A549 (cell line): ENCODE results near the gene GSTA4. TPM values are rescaled to one million over a fixed set of nuclear protein-coding genes. Genes with fewer than 3 reads are reported as not detected.

Source experiments
- ATAC-seq, 2 experiments: fragments of 200-7000 bp in 1 of 2; fragments of >200 bp in 1 of 2; cut with Nextera tagmentation in 1 of 2; cut with Tn5 transposase in 1 of 2; 3 replicates each; pipeline versions ENCODE4 v1.8.0 to v1.9.1; 2018 to 2020; ENCODE audit warnings: mild to moderate bottlenecking in 1 of 2, moderate library complexity in 1 of 2
- CTCF ChIA-PET: fragments of 300-600 bp; sonication (Branson Sonifier 250); formaldehyde crosslinking; extraction: SDS; loops from one replicate; lab custom pipeline; 2021; ENCODE audit warnings: antibody characterized with exemption, inconsistent platforms; lab: Yijun Ruan, JAX
- POLR2A ChIA-PET: fragments of 350-600 bp; formaldehyde crosslinking; extraction: SDS; loops from one replicate; lab custom pipeline; 2021; ENCODE audit warnings: antibody characterized with exemption, inconsistent platforms; lab: Yijun Ruan, JAX
- DNase-seq, 2 experiments: peaks; one replicate each; pipeline versions ENCODE4 v3.0.0 to v3.0.0-alpha.2; 2011 to 2016; ENCODE audit warnings: low read depth in 1 of 2, low spot score in 1 of 2
- FAIRE-seq: peaks from 2 replicates; lab custom pipeline; 2011; peaks lifted over from hg19 to GRCh38; lab: Jason Lieb, UNC
- H3K27ac ChIP-seq, 2 experiments: fragments of >200 bp; sonication (Bioruptor Twin); formaldehyde crosslinking; 3 replicates each; pipeline ENCODE4 v1.5.1; 2016 to 2017
- H3K4me1 ChIP-seq: fragments of >200 bp; sonication (Bioruptor Twin); formaldehyde crosslinking; 3 replicates; pipeline ENCODE4 v1.6.1; 2016
- H3K4me2 ChIP-seq: fragments of >200 bp; sonication (Bioruptor Twin); formaldehyde crosslinking; 3 replicates; pipeline ENCODE4 v1.6.1; 2016
- H3K4me3 ChIP-seq: fragments of >200 bp; sonication (Bioruptor Twin); formaldehyde crosslinking; 3 replicates; pipeline ENCODE4 v1.5.1; 2016
- H3K9me3 ChIP-seq: fragments of >200 bp; sonication (Bioruptor Twin); formaldehyde crosslinking; 3 replicates; pipeline ENCODE4 v1.6.1; 2016
- BCL3 ChIP-seq: fragments of >200 bp; sonication (Bioruptor Twin); formaldehyde crosslinking; IDR thresholded peaks from 3 replicates; pipeline ENCODE4 v1.6.1; 2016
- EHMT2 ChIP-seq: fragments of 200-600 bp; sonication (generic); IDR thresholded peaks from 2 replicates; pipeline ENCODE4 v1.6.1; 2016; ENCODE audit warnings: antibody characterized with exemption, low read depth, mild to moderate bottlenecking, moderate library complexity
- ELK1 ChIP-seq: fragments of 150-350 bp; IDR thresholded peaks from 2 replicates; pipeline ENCODE4 v1.6.1; 2014; ENCODE audit warnings: low read depth, mild to moderate bottlenecking, low read length
- EP300 ChIP-seq, 2 experiments: fragments of >200 bp; sonication (Bioruptor Twin); formaldehyde crosslinking; IDR thresholded peaks; 2 replicates in 1 of 2; 3 replicates in 1 of 2; pipeline ENCODE4 v1.6.1; 2016 to 2017
- ESRRA ChIP-seq: fragments of 150-350 bp; IDR thresholded peaks from 2 replicates; pipeline ENCODE4 v1.6.1; 2014; ENCODE audit warnings: mild to moderate bottlenecking, low read length, borderline replicate concordance
- FOXS1 ChIP-seq: fragments of 250-450 bp; sonication (Bioruptor Pico); IDR thresholded peaks from 2 replicates; pipeline ENCODE4 v1.5.0; 2020; ENCODE audit warnings: mild to moderate bottlenecking, moderate library complexity
- HES2 ChIP-seq: fragments of >200 bp; sonication (Bioruptor Twin); formaldehyde crosslinking; IDR thresholded peaks from 2 replicates; pipeline ENCODE4 v1.6.1; 2016
- HOXB5 ChIP-seq: fragments of 250-450 bp; sonication (Bioruptor Pico); IDR thresholded peaks from 2 replicates; pipeline ENCODE4 v1.5.0; 2020; ENCODE audit warnings: mild to moderate bottlenecking, moderate library complexity
- KDM1A ChIP-seq: fragments of 200-600 bp; sonication (generic); IDR thresholded peaks from 2 replicates; pipeline ENCODE4 v1.6.1; 2016; ENCODE audit warnings: low read depth, mild to moderate bottlenecking
- MAZ ChIP-seq: fragments of 150-350 bp; IDR thresholded peaks from 2 replicates; pipeline ENCODE4 v1.6.1; 2014; ENCODE audit warnings: antibody characterized with exemption, low read depth, low read length, borderline replicate concordance
- MYC ChIP-seq: IDR thresholded peaks from 2 replicates; pipeline ENCODE4 v1.6.1; 2012; ENCODE audit warnings: mild to moderate bottlenecking, inconsistent platforms, low read length, improper control_type of control experiment, borderline replicate concordance
- NFE2L2 ChIP-seq: fragments of 150-350 bp; conservative IDR thresholded peaks from 2 replicates; pipeline ENCODE4 v1.6.1; 2014; ENCODE audit warnings: low read length
- NPAS2 ChIP-seq: fragments of 250-450 bp; sonication (Bioruptor Pico); IDR thresholded peaks from 2 replicates; pipeline ENCODE4 v1.8.0; 2022; ENCODE audit warnings: mild to moderate bottlenecking, moderate library complexity, borderline replicate concordance
- RFX5 ChIP-seq: fragments of 450-650 bp; IDR thresholded peaks from 2 replicates; pipeline ENCODE4 v1.7.1; 2014; ENCODE audit warnings: antibody characterized with exemption, mild to moderate bottlenecking, moderate library complexity
- SMC3 ChIP-seq: fragments of >200 bp; sonication (Bioruptor Twin); formaldehyde crosslinking; IDR thresholded peaks from 3 replicates; pipeline ENCODE4 v1.6.1; 2018; ENCODE audit warnings: inconsistent platforms
- TFCP2L1 ChIP-seq: fragments of 250-450 bp; sonication (Bioruptor Pico); IDR thresholded peaks from 2 replicates; pipeline ENCODE4 v1.5.0; 2021; ENCODE audit warnings: mild to moderate bottlenecking
- USF2 ChIP-seq: fragments of 450-650 bp; IDR thresholded peaks from 2 replicates; pipeline ENCODE4 v1.6.1; 2014; ENCODE audit warnings: antibody characterized with exemption
- ZNF302 ChIP-seq: fragments of 250-450 bp; sonication (Bioruptor Pico); IDR thresholded peaks from 2 replicates; pipeline ENCODE4 v1.9.0; 2021; ENCODE audit warnings: inconsistent platforms, mild to moderate bottlenecking, moderate library complexity
- WGBS: methylation state at CpG from one replicate; pipeline ENCODE4 v1.1.6; 2017; ENCODE audit errors: missing lambda C conversion rate; 5-methylcytosine and 5-hydroxymethylcytosine counted together
- polyA plus RNA-seq, 4 experiments: library from polyadenylated mRNA; depleted of rRNA in 3 of 4; stranded (reverse); fragments of >200 nt; fragmentation: RNase III in 1 of 4; extraction: RNeasy Plus Mini Kit Qiagen cat#74134 plus additional on column Dnase treatment in 1 of 4; gene quantifications; 2 replicates in 3 of 4; 3 replicates in 1 of 4; pipeline ENCODE4 v1.2.3, GENCODE V29; 2011 to 2017
- TF ChIP-seq, protein P1 (sequence below): IDR thresholded peaks from 2 replicates; pipeline ENCODE4 v1.6.1; 2012

GSTA4 gene
- polyA plus RNA-seq, 2 of the 4 experiments (the other 2 are of a cell fraction) = 12.6 to 30.6 TPM

- no peak for TF ChIP-seq USF2
- no peak for TF ChIP-seq SMC3
- no peak for TF ChIP-seq NPAS2 (CRISPR knock-in tag)
Observed at GRCh38 chr6:53033764-53034163, 38.7 kb upstream of the GSTA4 start (continued).

- no peak for DNase-seq
- H3K27ac ChIP-seq = no peak overlapping the region
- POLR2A ChIA-PET = no interaction called here
Observed at GRCh38 chr6:53032849-53033248, 37.8 kb upstream of the GSTA4 start.

GRCh38 chr6:53031281-53031680, 36.2 kb upstream of the GSTA4 start:
- ChIA-PET POLR2A (no interaction called here), CTCF (no interaction called here)
- Histone ChIP-seq H3K9me3 (no peaks in the 10 kb centered on the region), H3K4me1 (no peaks in the 10 kb centered on the region), H3K4me2 (no peak overlapping the region), H3K4me3 (no peak overlapping the region), H3K27ac (no peak overlapping the region)
- no peak for TF ChIP-seq MAZ
- TF ChIP-seq TFCP2L1 (CRISPR knock-in tag) = no peak
- 85% methylated on average over 4 of the region's 4 CpGs for WGBS
- FAIRE-seq (no peak), DNase-seq (no peak), ATAC-seq (no peak)

More at GRCh38 chr6:53032849-53033248, 37.8 kb upstream of the GSTA4 start:
- ATAC-seq (no peak), FAIRE-seq (no peak)
- WGBS = 72% methylated on average over 4 of the region's 4 CpGs
- no peak overlapping the region for H3K4me3 ChIP-seq
- H3K9me3 ChIP-seq = no peaks in the 10 kb centered on the region
- CTCF ChIA-PET = interaction anchor here (0.6 to 0.7 kb wide), 2 partner anchors 9 to 243 kb away, joined by 3 read pairs; no protein-coding TSS in a partner anchor
- no peaks in the 10 kb centered on the region for H3K4me1 ChIP-seq
- TF ChIP-seq EHMT2 (no peak), ESRRA (no peak), EP300 (IDR thresholded peaks at IDR 0.05) (no peak), FOXS1 (no peak), TFCP2L1 (CRISPR knock-in tag) (no peak), NFE2L2 (no peak), ZNF302 (CRISPR knock-in tag) (no peak), RFX5 (no peak), BCL3 (no peak), HES2 (no peak), ELK1 (no peak), HOXB5 (CRISPR knock-in tag) (no peak), KDM1A (no peak), MYC (no peak)
- TF ChIP-seq, protein P1, sequence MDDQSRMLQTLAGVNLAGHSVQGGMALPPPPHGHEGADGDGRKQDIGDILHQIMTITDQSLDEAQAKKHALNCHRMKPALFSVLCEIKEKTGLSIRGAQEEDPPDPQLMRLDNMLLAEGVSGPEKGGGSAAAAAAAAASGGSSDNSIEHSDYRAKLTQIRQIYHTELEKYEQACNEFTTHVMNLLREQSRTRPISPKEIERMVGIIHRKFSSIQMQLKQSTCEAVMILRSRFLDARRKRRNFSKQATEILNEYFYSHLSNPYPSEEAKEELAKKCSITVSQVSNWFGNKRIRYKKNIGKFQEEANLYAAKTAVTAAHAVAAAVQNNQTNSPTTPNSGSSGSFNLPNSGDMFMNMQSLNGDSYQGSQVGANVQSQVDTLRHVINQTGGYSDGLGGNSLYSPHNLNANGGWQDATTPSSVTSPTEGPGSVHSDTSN = no peak
- H3K4me2 ChIP-seq = no peak overlapping the region
